ENCODE results near the gene SELPLG.
"Not testable (repeated sequence)": the region's sequence is repeated elsewhere in the genome, so short reads cannot be mapped to it uniquely, and the experiment has no call there.

The SELPLG gene

GRCh38 chr12:108633534-108634248, at the start of gene SELPLG:
Gene SELPLG, minus strand, starts transcription at chr12:108633894. Its CDS starts 9,587 bp downstream, at chr12:108624307.
- DNase-seq = peak in 1 of 3 experiments; percentile 83

GRCh38 chr12:108681317-108681716, 47.6 kb upstream of the SELPLG start:
- DNase-seq = no peak

- DNase-seq = peak in 2 of 3 experiments; percentile 21 to 69
These were observed 45.5 kb upstream of the SELPLG start for GRCh38 chr12:108679106-108679681.

- no peak for DNase-seq
These were observed 44.5 kb upstream of the SELPLG start for GRCh38 chr12:108678104-108678730.

GRCh38 chr12:108677381-108677780, 43.7 kb upstream of the SELPLG start:
- DNase-seq = no peak

- DNase-seq = no peak
These were observed 43.0 kb upstream of the SELPLG start for GRCh38 chr12:108676707-108677106.

- no peak for DNase-seq
These were observed 42.1 kb upstream of the SELPLG start for GRCh38 chr12:108675792-108676191.

GRCh38 chr12:108672054-108672453, 38.4 kb upstream of the SELPLG start:
- DNase-seq = peak in 1 of 3 experiments; percentile 65

- DNase-seq = no peak
These were observed 37.4 kb upstream of the SELPLG start for GRCh38 chr12:108671110-108671509.

GRCh38 chr12:108670066-108670631, 36.5 kb upstream of the SELPLG start:
- no peak for DNase-seq

GRCh38 chr12:108668542-108668941, 34.8 kb upstream of the SELPLG start:
- DNase-seq = no peak

GRCh38 chr12:108668063-108668462, 34.4 kb upstream of the SELPLG start:
- DNase-seq = no peak

GRCh38 chr12:108667349-108667748, 33.7 kb upstream of the SELPLG start:
- peak in 1 of 3 experiments; percentile 22 for DNase-seq

GRCh38 chr12:108666401-108666881, 32.7 kb upstream of the SELPLG start:
- peak in 1 of 3 experiments; percentile 49 for DNase-seq

GRCh38 chr12:108665608-108666202, 32.0 kb upstream of the SELPLG start:
- DNase-seq = no peak

GRCh38 chr12:108664338-108665258, 30.9 kb upstream of the SELPLG start:
- DNase-seq = peak; percentile 74 to 94 (median 87)

GRCh38 chr12:108663324-108664015, 29.8 kb upstream of the SELPLG start:
- DNase-seq = no peak

- not testable (repeated sequence) for DNase-seq
These were observed 24.4 kb upstream of the SELPLG start for GRCh38 chr12:108658115-108658514.

GRCh38 chr12:108657130-108657745, 23.5 kb upstream of the SELPLG start:
- peak in 1 of 3 experiments; percentile 81 for DNase-seq

GRCh38 chr12:108656247-108656646, 22.6 kb upstream of the SELPLG start:
- not testable (repeated sequence) for DNase-seq

- DNase-seq = not testable (repeated sequence)
These were observed 22.1 kb upstream of the SELPLG start for GRCh38 chr12:108655812-108656175.
